H9 (cell line): ENCODE data around the gene RANBP3. TPM values are rescaled to one million over a fixed set of nuclear protein-coding genes. Genes with fewer than 3 reads are reported as not detected.
A peak's percentile ranks its signal among the peaks of the same experiment; 100 is the strongest.

Source experiments
- DNase-seq: peaks from one replicate; pipeline ENCODE4 v3.0.0-alpha.2; 2017
- H2AFZ ChIP-seq: one replicate; pipeline ENCODE4 v1.6.1; 2013; ENCODE audit warnings: mild to moderate bottlenecking, low read length, control low read depth, moderate library complexity
- H2AK5ac ChIP-seq: 2 replicates; pipeline ENCODE4 v1.6.1; 2013; ENCODE audit warnings: low read length, control low read depth, mixed read lengths; ENCODE audit not compliant: insufficient read length
- H2BK120ac ChIP-seq: one replicate; pipeline ENCODE4 v1.6.1; 2013; ENCODE audit warnings: low read depth, mild to moderate bottlenecking, low read length, control low read depth, inconsistent platforms; ENCODE audit not compliant: poor library complexity, severe bottlenecking
- H2BK12ac ChIP-seq: 2 replicates; pipeline ENCODE4 v1.6.1; 2013; ENCODE audit warnings: low read length, control low read depth, mixed read lengths, low read depth; ENCODE audit not compliant: insufficient read length
- H2BK15ac ChIP-seq: 2 replicates; pipeline ENCODE4 v1.6.1; 2013; ENCODE audit warnings: low read depth, low read length, control low read depth
- H2BK20ac ChIP-seq: one replicate; pipeline ENCODE4 v1.6.1; 2013; ENCODE audit warnings: low read depth, mild to moderate bottlenecking, low read length, control low read depth, inconsistent platforms; ENCODE audit not compliant: poor library complexity, severe bottlenecking
- H2BK5ac ChIP-seq: 2 replicates; pipeline ENCODE4 v1.6.1; 2013; ENCODE audit warnings: low read length, control low read depth, mixed read lengths; ENCODE audit not compliant: insufficient read length
- H3K14ac ChIP-seq: 2 replicates; pipeline ENCODE4 v1.6.1; 2013; ENCODE audit warnings: low read length, control low read depth; ENCODE audit not compliant: insufficient read depth
- H3K18ac ChIP-seq: 2 replicates; pipeline ENCODE4 v1.6.1; 2013; ENCODE audit warnings: low read depth, mild to moderate bottlenecking, mixed read lengths, low read length, control low read depth; ENCODE audit not compliant: insufficient read length
- H3K23ac ChIP-seq: 2 replicates; pipeline ENCODE4 v1.6.1; 2013; ENCODE audit warnings: low read length, control low read depth, mixed read lengths, low read depth; ENCODE audit not compliant: insufficient read length
- H3K23me2 ChIP-seq: 2 replicates; pipeline ENCODE4 v1.6.1; 2013; ENCODE audit warnings: low read depth, mild to moderate bottlenecking, mixed read lengths, low read length, control low read depth; ENCODE audit not compliant: insufficient read length, poor library complexity, severe bottlenecking
- H3K27ac ChIP-seq: 2 replicates; pipeline ENCODE4 v1.5.1; 2013; ENCODE audit warnings: low read length, control low read depth, mixed read lengths, low read depth; ENCODE audit not compliant: insufficient read length
- H3K27me3 ChIP-seq: 2 replicates; pipeline ENCODE4 v1.6.1; 2013; ENCODE audit warnings: low read length, control low read depth, inconsistent platforms; ENCODE audit not compliant: insufficient read depth
- H3K4ac ChIP-seq: 2 replicates; pipeline ENCODE4 v1.6.1; 2013; ENCODE audit warnings: low read depth, mild to moderate bottlenecking, control low read depth, inconsistent platforms, low read length, moderate library complexity
- H3K4me1 ChIP-seq: 2 replicates; pipeline ENCODE4 v1.6.1; 2013; ENCODE audit warnings: low read length, control low read depth, inconsistent platforms; ENCODE audit not compliant: insufficient read depth
- H3K4me2 ChIP-seq: 2 replicates; pipeline ENCODE4 v1.6.1; 2013; ENCODE audit warnings: low read length, control low read depth, mixed read lengths; ENCODE audit not compliant: insufficient read length, insufficient read depth
- H3K56ac ChIP-seq: 2 replicates; pipeline ENCODE4 v1.6.1; 2013; ENCODE audit warnings: low read depth, mild to moderate bottlenecking, mixed read lengths, low read length, control low read depth; ENCODE audit not compliant: insufficient read length
- H3K79me1 ChIP-seq: 2 replicates; pipeline ENCODE4 v1.6.1; 2013; ENCODE audit warnings: low read depth, mild to moderate bottlenecking, moderate library complexity, low read length, control low read depth, inconsistent platforms; ENCODE audit not compliant: insufficient read depth, poor library complexity, severe bottlenecking
- H3K79me2 ChIP-seq: 2 replicates; pipeline ENCODE4 v1.6.1; 2013; ENCODE audit warnings: low read length, control low read depth, inconsistent platforms; ENCODE audit not compliant: insufficient read depth
- H3K9ac ChIP-seq: 2 replicates; pipeline ENCODE4 v1.6.1; 2013; ENCODE audit warnings: low read length, control low read depth, mixed read lengths; ENCODE audit not compliant: insufficient read length; ENCODE audit errors: extremely low read depth
- H3K9me3 ChIP-seq: one replicate; pipeline ENCODE4 v1.6.1; 2013; ENCODE audit warnings: low read depth, low read length, inconsistent platforms; ENCODE audit not compliant: control insufficient read depth
- H3T11ph ChIP-seq: one replicate; pipeline ENCODE4 v1.6.1; 2013; ENCODE audit warnings: mild to moderate bottlenecking, low read length, control low read depth, inconsistent platforms
- H4K20me1 ChIP-seq: one replicate; pipeline ENCODE4 v1.6.1; 2013; ENCODE audit not compliant: control insufficient read depth, insufficient read length, insufficient read depth
- H4K5ac ChIP-seq: 2 replicates; pipeline ENCODE4 v1.6.1; 2013; ENCODE audit warnings: low read depth, mild to moderate bottlenecking, mixed read lengths, low read length, control low read depth; ENCODE audit not compliant: insufficient read length
- H4K8ac ChIP-seq: replicated peaks from 2 replicates; pipeline ENCODE4 v1.6.1; 2013; ENCODE audit warnings: low read length, control low read depth, mixed read lengths, low read depth; ENCODE audit not compliant: insufficient read length
- H4K91ac ChIP-seq: 2 replicates; pipeline ENCODE4 v1.6.1; 2013; ENCODE audit warnings: low read depth, mild to moderate bottlenecking, moderate library complexity, mixed read lengths, low read length, control low read depth; ENCODE audit not compliant: insufficient read length
- H3K27ac Mint-ChIP-seq, 3 experiments: 2 replicates in 2 of 3; 3 replicates in 1 of 3; pipeline ENCODE4 v1.8.0; 2020 to 2021; ENCODE audit warnings: mixed read lengths in 3 of 3, mild to moderate bottlenecking in 1 of 3, moderate library complexity in 1 of 3
- H3K27me3 Mint-ChIP-seq: 2 replicates; pipeline ENCODE4 v1.8.0; 2021; ENCODE audit warnings: low read depth, mild to moderate bottlenecking, moderate library complexity, mixed read lengths
- H3K36me3 Mint-ChIP-seq, 3 experiments: 2 replicates in 2 of 3; 3 replicates in 1 of 3; pipeline ENCODE4 v1.8.0; 2020 to 2021; ENCODE audit warnings: low read depth in 3 of 3, mixed read lengths in 3 of 3; ENCODE audit not compliant: insufficient read depth in 1 of 3
- H3K4me1 Mint-ChIP-seq, 2 experiments: 2 replicates each; pipeline ENCODE4 v1.8.0; 2020; ENCODE audit warnings: mixed read lengths in 2 of 2
- H3K4me3 Mint-ChIP-seq, 2 experiments: 2 replicates in 1 of 2; 3 replicates in 1 of 2; pipeline ENCODE4 v1.8.0; 2020 to 2021; ENCODE audit warnings: mild to moderate bottlenecking in 2 of 2, mixed read lengths in 2 of 2, moderate library complexity in 1 of 2
- H3K9me3 Mint-ChIP-seq, 2 experiments: 2 replicates in 1 of 2; 3 replicates in 1 of 2; pipeline ENCODE4 v1.8.0; 2020; ENCODE audit warnings: mild to moderate bottlenecking in 2 of 2, mixed read lengths in 2 of 2, moderate library complexity in 1 of 2
- WGBS: extraction: QIAGEN DNeasy Blood & Tissue Kit; methylation state at CpG from one replicate; pipeline ENCODE4 v1.1.7; 2013; ENCODE audit warnings: missing lambda C conversion rate, low lambda C conversion rate, mixed read lengths; ENCODE audit not compliant: insufficient read length; ENCODE audit errors: extremely low coverage; 5-methylcytosine and 5-hydroxymethylcytosine counted together
- total RNA-seq: library from RNA; stranded (reverse); gene quantifications from 2 replicates; pipeline ENCODE4 v1.2.1, GENCODE V29; 2021
- TF ChIP-seq, protein P1 (sequence below): fragments of 200-600 bp; sonication (generic); conservative IDR thresholded peaks from 3 replicates; pipeline ENCODE4 v1.8.0; 2021; ENCODE audit warnings: antibody characterized with exemption, mild to moderate bottlenecking

Gene RANBP3
- total RNA-seq, 1 experiment from 2014 or later: 86.5 TPM

DNA sequence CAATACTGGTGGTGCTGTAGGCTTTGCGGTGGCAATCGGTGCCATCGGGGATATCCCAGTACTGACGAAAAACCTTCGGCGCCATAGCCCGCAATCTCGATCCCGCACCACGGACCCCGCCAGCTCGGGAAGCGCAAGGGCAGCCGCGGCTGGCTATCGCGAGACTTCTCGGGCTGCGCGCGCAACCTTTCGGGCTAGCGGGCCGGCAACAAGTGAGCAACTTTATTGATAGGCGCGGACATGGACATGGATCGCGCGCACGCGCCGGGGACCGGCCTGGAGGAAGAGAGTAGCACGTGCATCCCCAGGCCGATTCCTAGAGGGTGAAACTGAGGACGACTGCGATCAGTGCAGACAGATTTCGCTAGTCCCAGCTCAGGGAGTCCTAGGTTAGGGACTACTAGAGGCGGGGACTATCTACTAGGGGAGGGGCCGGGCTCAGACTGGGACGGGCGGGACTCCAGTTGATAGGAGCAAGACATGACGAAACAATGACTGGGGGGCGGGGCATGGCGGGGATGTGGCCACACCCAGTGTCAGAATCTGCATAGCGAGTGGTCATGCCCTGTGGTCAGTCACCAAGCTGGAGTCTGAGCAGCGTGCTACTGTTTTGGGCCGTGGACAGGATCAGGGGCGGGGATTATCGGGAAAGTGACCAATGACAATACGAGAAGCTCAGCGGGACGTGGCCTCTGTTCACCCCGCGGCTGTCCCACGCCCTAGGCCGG is 74.2 kb downstream of the RANBP3 start, which contains the start of gene NDUFA11:
Gene NDUFA11 (minus strand): TSS at position 167 of the 728 bp plus-strand sequence. CDS start 82 bp downstream, at position 85.
- Mint-ChIP-seq H3K27ac (peak within 1 kb of the TSS; percentile 98 to 99 (median 99)), H3K36me3 (peaks cover 10 to 17% (median 12%) of the 10 kb centered on the region in 3 experiments), H3K4me3 (peak within 1 kb of the TSS; percentile 98 to 99), H3K27me3 (no peaks in the 10 kb centered on the region), H3K4me1 (peaks cover 2 to 5% of the 10 kb centered on the region in 2 experiments; a peak in 3 of 4 replicates), H3K9me3 (no peaks in the 10 kb centered on the region)
- Histone ChIP-seq H3K27me3 (no peaks in the 10 kb centered on the region; the same call in 1 of the 2 replicates), H2BK15ac (no peak within 1 kb of the TSS), H3K27ac (peak within 1 kb of the TSS; percentile 49), H3K18ac (peak within 1 kb of the TSS; percentile 93), H2AK5ac (no peak within 1 kb of the TSS), H2BK20ac (no peak within 1 kb of the TSS), H2AFZ (no peak within 1 kb of the TSS), H3K4me1 (no peaks in the 10 kb centered on the region), H3K79me1 (peaks cover 3% of the 10 kb centered on the region), H3K23ac (no peak within 1 kb of the TSS), H4K8ac (no peak within 1 kb of the TSS), H2BK120ac (no peak within 1 kb of the TSS), H3K4me2 (peak within 1 kb of the TSS; percentile 89), H2BK5ac (no peak within 1 kb of the TSS), H3K4ac (no peak within 1 kb of the TSS; the same call in 1 of the 2 replicates), H4K20me1 (no peaks in the 10 kb centered on the region), H3K9ac (peak within 1 kb of the TSS; percentile 94), H3T11ph (no peak within 1 kb of the TSS), H4K5ac (no peak within 1 kb of the TSS), H3K14ac (peak within 1 kb of the TSS; percentile 91), H2BK12ac (no peak within 1 kb of the TSS), H3K56ac (no peak within 1 kb of the TSS), H4K91ac (peak within 1 kb of the TSS; percentile 5), H3K23me2 (peaks cover 3% of the 10 kb centered on the region), H3K9me3 (no peaks in the 10 kb centered on the region), H3K79me2 (peaks cover 18% of the 10 kb centered on the region; the same call in 1 of the 2 replicates)
- no CpG with 5 or more reads among the region's 57 CpGs for WGBS
- TF ChIP-seq, protein P1, sequence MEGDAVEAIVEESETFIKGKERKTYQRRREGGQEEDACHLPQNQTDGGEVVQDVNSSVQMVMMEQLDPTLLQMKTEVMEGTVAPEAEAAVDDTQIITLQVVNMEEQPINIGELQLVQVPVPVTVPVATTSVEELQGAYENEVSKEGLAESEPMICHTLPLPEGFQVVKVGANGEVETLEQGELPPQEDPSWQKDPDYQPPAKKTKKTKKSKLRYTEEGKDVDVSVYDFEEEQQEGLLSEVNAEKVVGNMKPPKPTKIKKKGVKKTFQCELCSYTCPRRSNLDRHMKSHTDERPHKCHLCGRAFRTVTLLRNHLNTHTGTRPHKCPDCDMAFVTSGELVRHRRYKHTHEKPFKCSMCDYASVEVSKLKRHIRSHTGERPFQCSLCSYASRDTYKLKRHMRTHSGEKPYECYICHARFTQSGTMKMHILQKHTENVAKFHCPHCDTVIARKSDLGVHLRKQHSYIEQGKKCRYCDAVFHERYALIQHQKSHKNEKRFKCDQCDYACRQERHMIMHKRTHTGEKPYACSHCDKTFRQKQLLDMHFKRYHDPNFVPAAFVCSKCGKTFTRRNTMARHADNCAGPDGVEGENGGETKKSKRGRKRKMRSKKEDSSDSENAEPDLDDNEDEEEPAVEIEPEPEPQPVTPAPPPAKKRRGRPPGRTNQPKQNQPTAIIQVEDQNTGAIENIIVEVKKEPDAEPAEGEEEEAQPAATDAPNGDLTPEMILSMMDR: no peak
- peak; percentile 98 for DNase-seq
